Astrocyte (in vitro differentiated cells and primary cell): ENCODE results near the gene ZNF775. TPM values are rescaled to one million over a fixed set of nuclear protein-coding genes. Genes with fewer than 3 reads are reported as not detected.

Experiments
- DNase-seq: peaks from one replicate; pipeline ENCODE4 v3.0.0-alpha.2; 2010; ENCODE audit warnings: low read depth
- FAIRE-seq: peaks from 2 replicates; lab custom pipeline; 2011; peaks lifted over from hg19 to GRCh38; lab: Jason Lieb, UNC
- H2AFZ ChIP-seq: 2 replicates; pipeline ENCODE4 v1.6.0; 2012; ENCODE audit warnings: low read depth, low read length, inconsistent platforms
- H3K27ac ChIP-seq: 2 replicates; pipeline ENCODE4 v1.5.1; 2011; ENCODE audit warnings: low read depth, low read length, inconsistent platforms
- H3K27me3 ChIP-seq: 2 replicates; pipeline ENCODE4 v1.6.0; 2011; ENCODE audit warnings: low read length, inconsistent platforms; ENCODE audit not compliant: insufficient read depth
- H3K36me3 ChIP-seq: 2 replicates; pipeline ENCODE4 v1.5.1; 2011; ENCODE audit warnings: low read length, inconsistent platforms; ENCODE audit not compliant: insufficient read depth
- H3K4me1 ChIP-seq: 2 replicates; pipeline ENCODE4 v1.5.1; 2011; ENCODE audit warnings: low read length, inconsistent platforms; ENCODE audit not compliant: insufficient read depth
- H3K4me2 ChIP-seq: 2 replicates; pipeline ENCODE4 v1.6.0; 2012; ENCODE audit warnings: low read length, inconsistent platforms
- H3K4me3 ChIP-seq: 2 replicates; pipeline ENCODE4 v1.5.1; 2011; ENCODE audit warnings: low read depth, mild to moderate bottlenecking, low read length, inconsistent platforms; ENCODE audit not compliant: insufficient read depth
- H3K79me2 ChIP-seq: 2 replicates; pipeline ENCODE4 v1.6.0; 2012; ENCODE audit warnings: mild to moderate bottlenecking, low read length, inconsistent platforms; ENCODE audit not compliant: insufficient read depth
- H3K9ac ChIP-seq: 2 replicates; pipeline ENCODE4 v1.6.0; 2012; ENCODE audit warnings: mild to moderate bottlenecking, low read length, inconsistent platforms
- H3K9me3 ChIP-seq: 2 replicates; pipeline ENCODE4 v1.5.1; 2012; ENCODE audit warnings: low read depth, mild to moderate bottlenecking, low read length, inconsistent platforms; ENCODE audit not compliant: insufficient read depth
- H4K20me1 ChIP-seq: 2 replicates; pipeline ENCODE4 v1.6.0; 2012; ENCODE audit warnings: low read length, inconsistent platforms; ENCODE audit not compliant: insufficient read depth
- H3K27ac Mint-ChIP-seq: one replicate; pipeline ENCODE4 v1.8.0; 2021; ENCODE audit warnings: mild to moderate bottlenecking, mixed read lengths; ENCODE audit not compliant: unreplicated experiment
- H3K27me3 Mint-ChIP-seq: one replicate; pipeline ENCODE4 v1.8.0; 2021; ENCODE audit warnings: low read depth, mixed read lengths; ENCODE audit not compliant: unreplicated experiment
- H3K36me3 Mint-ChIP-seq: one replicate; pipeline ENCODE4 v1.8.0; 2021; ENCODE audit warnings: low read depth, mixed read lengths; ENCODE audit not compliant: unreplicated experiment
- H3K4me1 Mint-ChIP-seq: one replicate; pipeline ENCODE4 v1.8.0; 2021; ENCODE audit warnings: low read depth, mixed read lengths; ENCODE audit not compliant: unreplicated experiment
- H3K4me3 Mint-ChIP-seq: one replicate; pipeline ENCODE4 v1.8.0; 2021; ENCODE audit warnings: mild to moderate bottlenecking, moderate library complexity, mixed read lengths; ENCODE audit not compliant: unreplicated experiment
- H3K9me3 Mint-ChIP-seq: one replicate; pipeline ENCODE4 v1.8.0; 2021; ENCODE audit warnings: mild to moderate bottlenecking, mixed read lengths; ENCODE audit not compliant: unreplicated experiment
- CTCF ChIP-seq: IDR thresholded peaks from 2 replicates; pipeline ENCODE4 v1.5.1; 2011; ENCODE audit warnings: low read depth, mild to moderate bottlenecking, inconsistent platforms, low read length, moderate library complexity; ENCODE audit not compliant: insufficient read depth
- EZH2 ChIP-seq: IDR thresholded peaks from 2 replicates; pipeline ENCODE4 v1.6.1; 2012; ENCODE audit warnings: mild to moderate bottlenecking, low read length, inconsistent platforms; ENCODE audit not compliant: insufficient read depth
- total RNA-seq: library from RNA; stranded (reverse); gene quantifications from 2 replicates; pipeline ENCODE4 v1.2.1, GENCODE V29; 2021

ZNF775 gene
- total RNA-seq, 1 donor from 2014 or later: 6.5 TPM

GRCh38 chr7:150371131-150371995 is 7.8 kb upstream of the ZNF775 start:
- peaks cover 9% of the 10 kb centered on the region for H3K36me3 Mint-ChIP-seq
- H3K4me3 Mint-ChIP-seq: peak overlapping the region; percentile 97
- FAIRE-seq (no peak), DNase-seq (no peak)
- Histone ChIP-seq H4K20me1 (peaks cover 18% of the 10 kb centered on the region), H3K4me1 (peaks cover 29% of the 10 kb centered on the region), H2AFZ (no peak overlapping the region), H3K9me3 (no peaks in the 10 kb centered on the region), H3K27ac (peak overlapping the region; percentile 68), H3K4me3 (no peak overlapping the region), H3K27me3 (no peaks in the 10 kb centered on the region), H3K36me3 (peaks cover 6% of the 10 kb centered on the region), H3K4me2 (peak overlapping the region; percentile 83), H3K79me2 (peaks cover 42% of the 10 kb centered on the region), H3K9ac (peak overlapping the region; percentile 87)
- H3K27ac Mint-ChIP-seq: peak overlapping the region; percentile 98
- H3K27me3 Mint-ChIP-seq: no peaks in the 10 kb centered on the region
- H3K9me3 Mint-ChIP-seq: no peaks in the 10 kb centered on the region
- H3K4me1 Mint-ChIP-seq: peaks cover 18% of the 10 kb centered on the region
- TF ChIP-seq EZH2 (no peak), CTCF (no peak)

GRCh38 chr7:150371996-150372270 is 7.2 kb upstream of the ZNF775 start:
- Histone ChIP-seq H3K4me2 (no peak overlapping the region), H2AFZ (no peak overlapping the region), H3K27ac (no peak overlapping the region), H3K4me3 (no peak overlapping the region), H3K27me3 (no peaks in the 10 kb centered on the region), H4K20me1 (peaks cover 18% of the 10 kb centered on the region), H3K79me2 (peaks cover 42% of the 10 kb centered on the region), H3K9me3 (no peaks in the 10 kb centered on the region), H3K36me3 (peaks cover 6% of the 10 kb centered on the region), H3K4me1 (peaks cover 29% of the 10 kb centered on the region), H3K9ac (no peak overlapping the region)
- Mint-ChIP-seq H3K9me3 (no peaks in the 10 kb centered on the region), H3K36me3 (peaks cover 9% of the 10 kb centered on the region), H3K4me1 (peaks cover 21% of the 10 kb centered on the region), H3K4me3 (no peak overlapping the region), H3K27me3 (no peaks in the 10 kb centered on the region), H3K27ac (no peak overlapping the region)
- no peak for FAIRE-seq
- DNase-seq: no peak
- TF ChIP-seq CTCF (no peak), EZH2 (no peak)
